HepG2 (cell line): ENCODE results near the gene ENPP7. TPM values are rescaled to one million over a fixed set of nuclear protein-coding genes. Genes with fewer than 3 reads are reported as not detected.
A peak's percentile ranks its signal among the peaks of the same experiment; 100 is the strongest.

Experiments used
- ATM ChIP-seq: fragments of 450-650 bp; IDR thresholded peaks from 2 replicates; pipeline ENCODE4 v1.7.1; 2017; ENCODE audit warnings: mild to moderate bottlenecking, borderline replicate concordance
- CCAR2 ChIP-seq: fragments of 200-400 bp; formaldehyde crosslinking; optimal IDR thresholded peaks from 2 replicates; pipeline ENCODE3; 2018; ENCODE audit warnings: low read depth, mild to moderate bottlenecking, low read length, moderate library complexity
- CEBPB ChIP-seq: IDR thresholded peaks from 2 replicates; pipeline ENCODE4 v1.6.1; 2011; ENCODE audit warnings: low read depth, low read length, improper control_type of control experiment, borderline replicate concordance
- EZH2 ChIP-seq: conservative IDR thresholded peaks from 2 replicates; pipeline ENCODE4 v1.6.1; 2012; ENCODE audit warnings: mild to moderate bottlenecking, low read depth, low read length, moderate library complexity
- HDAC6 ChIP-seq: fragments of 200-600 bp; sonication (generic); IDR thresholded peaks from 2 replicates; pipeline ENCODE4 v1.7.0; 2017; ENCODE audit warnings: mild to moderate bottlenecking, antibody characterized with exemption, low read length, low read depth
- KDM2A ChIP-seq: sonication (generic); formaldehyde crosslinking; IDR thresholded peaks from 2 replicates; pipeline ENCODE4 v1.4.0; 2020; ENCODE audit warnings: low read depth, missing genetic modification reagents, borderline replicate concordance
- KLF11 ChIP-seq: IDR thresholded peaks from 2 replicates; pipeline ENCODE4 v1.6.1; 2016; ENCODE audit warnings: missing compliant biosample characterization
- MAX ChIP-seq: IDR thresholded peaks from 2 replicates; pipeline ENCODE4 v1.6.1; 2012; ENCODE audit warnings: inconsistent platforms
- MTA3 ChIP-seq: sonication (generic); formaldehyde crosslinking; IDR thresholded peaks from 2 replicates; pipeline ENCODE4 v1.4.0; 2020; ENCODE audit warnings: missing genetic modification reagents
- NR0B2 ChIP-seq: sonication (generic); formaldehyde crosslinking; IDR thresholded peaks from 2 replicates; pipeline ENCODE4 v1.4.0; 2020; ENCODE audit warnings: mild to moderate bottlenecking, missing genetic modification reagents
- RFXANK ChIP-seq: IDR thresholded peaks from 2 replicates; pipeline ENCODE4 v1.6.1; 2016
- SNAI1 ChIP-seq: sonication (generic); formaldehyde crosslinking; IDR thresholded peaks from 2 replicates; pipeline ENCODE4 v1.5.0; 2020; ENCODE audit warnings: mild to moderate bottlenecking, missing genetic modification reagents, borderline replicate concordance
- SP5 ChIP-seq: IDR thresholded peaks from 2 replicates; pipeline ENCODE4 v1.6.1; 2016; ENCODE audit warnings: low read depth, borderline replicate concordance
- SRSF1 ChIP-seq: fragments of 200-400 bp; formaldehyde crosslinking; optimal IDR thresholded peaks from 2 replicates; pipeline ENCODE3; 2017; ENCODE audit warnings: mild to moderate bottlenecking, low read depth, low read length, moderate library complexity
- UBTF ChIP-seq: sonication (generic); formaldehyde crosslinking; IDR thresholded peaks from 2 replicates; pipeline ENCODE4 v1.4.0; 2020; ENCODE audit warnings: mild to moderate bottlenecking, missing genetic modification reagents
- ZC3H13 ChIP-seq: sonication (generic); formaldehyde crosslinking; IDR thresholded peaks from 2 replicates; pipeline ENCODE4 v1.8.1; 2023; ENCODE audit warnings: mild to moderate bottlenecking, missing genetic modification reagents, moderate library complexity
- ZFY ChIP-seq: sonication (generic); formaldehyde crosslinking; IDR thresholded peaks from 2 replicates; pipeline ENCODE4 v1.4.0; 2020; ENCODE audit warnings: missing genetic modification reagents
- ZNF121 ChIP-seq: sonication (generic); formaldehyde crosslinking; IDR thresholded peaks from 2 replicates; pipeline ENCODE4 v1.5.0; 2020; ENCODE audit warnings: mild to moderate bottlenecking, missing genetic modification reagents
- ZNF235 ChIP-seq: sonication (generic); formaldehyde crosslinking; IDR thresholded peaks from 2 replicates; pipeline ENCODE4 v1.8.1; 2023; ENCODE audit warnings: mild to moderate bottlenecking, missing genetic modification reagents, borderline replicate concordance
- ZNF572 ChIP-seq: sonication (generic); formaldehyde crosslinking; IDR thresholded peaks from 2 replicates; pipeline ENCODE4 v1.5.1; 2020; ENCODE audit warnings: mild to moderate bottlenecking, missing genetic modification reagents
- ZNF597 ChIP-seq: sonication (generic); formaldehyde crosslinking; IDR thresholded peaks from 2 replicates; pipeline ENCODE4 v1.5.0; 2020; ENCODE audit warnings: missing genetic modification reagents
- ZNF704 ChIP-seq: sonication (generic); formaldehyde crosslinking; IDR thresholded peaks from 2 replicates; pipeline ENCODE4 v1.8.1; 2023; ENCODE audit warnings: mild to moderate bottlenecking, inconsistent platforms, moderate library complexity, missing genetic modification reagents, borderline replicate concordance
- ZNF75D ChIP-seq: sonication (generic); formaldehyde crosslinking; IDR thresholded peaks from 2 replicates; pipeline ENCODE4 v1.8.1; 2023; ENCODE audit warnings: missing genetic modification reagents, mild to moderate bottlenecking, borderline replicate concordance
- ZNF780A ChIP-seq: sonication (generic); formaldehyde crosslinking; IDR thresholded peaks from 2 replicates; pipeline ENCODE4 v1.8.0; 2022; ENCODE audit warnings: mild to moderate bottlenecking, missing genetic modification reagents, moderate library complexity
- ZSCAN5A ChIP-seq: sonication (generic); formaldehyde crosslinking; IDR thresholded peaks from 2 replicates; pipeline ENCODE4 v1.8.0; 2022; ENCODE audit warnings: mild to moderate bottlenecking, missing genetic modification reagents, borderline replicate concordance
- ZSCAN9 ChIP-seq: IDR thresholded peaks from 2 replicates; pipeline ENCODE4 v1.6.1; 2016; ENCODE audit warnings: borderline replicate concordance
- polyA plus RNA-seq, 8 experiments: library from polyadenylated mRNA; depleted of rRNA in 3 of 8; stranded (reverse) in 7 of 8; unstranded in 1 of 8; fragments of >200 nt; fragmentation: Illumina TruSeq in 4 of 8; extraction: Trizol in 4 of 8; gene quantifications; 2 replicates each; pipeline versions ENCODE4 v1.2.1 to v1.2.3, GENCODE V29; 2011 to 2016; ENCODE audit warnings: low read depth in 4 of 8, missing spikeins in 1 of 8, mixed read lengths in 1 of 8; ENCODE audit not compliant: insufficient read depth in 1 of 8
- total RNA-seq, 5 experiments: library from RNA; depleted of rRNA; stranded (reverse); fragments of >200 nt; fragmentation: Illumina TruSeq; extraction: Trizol; gene quantifications; 2 replicates each; pipeline ENCODE4 v1.2.3, GENCODE V29; 2016; ENCODE audit warnings: low read depth in 1 of 5

The ENPP7 gene
- total and polyA plus RNA-seq, 2 of the 13 experiments (the other 11 are each of a cell fraction or from before 2014, with no cell fraction given) = 1.1 to 2.2 TPM

- TF ChIP-seq ZSCAN9 (CRISPR knock-in tag) = 0 out of 2 replicates have a peak, but pooled peaks have one; percentile 6
- TF ChIP-seq SRSF1 = peak; percentile 42
- no peak for TF ChIP-seq ZNF780A (CRISPR knock-in tag)
- TF ChIP-seq CEBPB = no peak
- TF ChIP-seq KLF11 (CRISPR knock-in tag) = no peak
- TF ChIP-seq KDM2A = peak; percentile 48; the same call in 1 of the 2 replicates
- peak; percentile 5; the same call in 1 of the 2 replicates for TF ChIP-seq UBTF
- no peak for TF ChIP-seq NR0B2 (CRISPR knock-in tag)
- TF ChIP-seq MTA3 (CRISPR knock-in tag) = no peak
- 0 out of 2 replicates have a peak, but pooled peaks have one; percentile 10 for TF ChIP-seq RFXANK (CRISPR knock-in tag)
- TF ChIP-seq MAX = 0 out of 2 replicates have a peak, but pooled peaks have one; percentile 15
- TF ChIP-seq HDAC6 = no peak
- TF ChIP-seq ZSCAN5A = no peak
- no peak for TF ChIP-seq SNAI1
- TF ChIP-seq EZH2 = no peak
- no peak for TF ChIP-seq ZNF75D
- no peak for TF ChIP-seq ZNF235 (CRISPR knock-in tag)
- no peak for TF ChIP-seq ZNF121 (CRISPR knock-in tag)
- no peak for TF ChIP-seq ZNF572 (CRISPR knock-in tag)
- TF ChIP-seq SP5 (CRISPR knock-in tag) = no peak
- no peak for TF ChIP-seq ATM
- no peak for TF ChIP-seq ZNF597
- no peak; the same call in 1 of the 2 replicates for TF ChIP-seq ZC3H13 (CRISPR knock-in tag)
- TF ChIP-seq CCAR2 = no peak
- no peak for TF ChIP-seq ZNF704 (CRISPR knock-in tag)
- no peak for TF ChIP-seq ZFY (CRISPR knock-in tag)
These were observed 7.9 kb downstream of the ENPP7 start (continued) for GRCh38 chr17:79738643-79739042.
